ENCODE measurements around the gene SLC2A9.

Gene SLC2A9

GRCh38 chr4:10020871-10021652 lies at the start of gene SLC2A9:
TSS of gene SLC2A9 (minus strand) at chr4:10021497. CDS start at chr4:10021429, 68 bp downstream.
- DNase-seq = no peak

DNA sequence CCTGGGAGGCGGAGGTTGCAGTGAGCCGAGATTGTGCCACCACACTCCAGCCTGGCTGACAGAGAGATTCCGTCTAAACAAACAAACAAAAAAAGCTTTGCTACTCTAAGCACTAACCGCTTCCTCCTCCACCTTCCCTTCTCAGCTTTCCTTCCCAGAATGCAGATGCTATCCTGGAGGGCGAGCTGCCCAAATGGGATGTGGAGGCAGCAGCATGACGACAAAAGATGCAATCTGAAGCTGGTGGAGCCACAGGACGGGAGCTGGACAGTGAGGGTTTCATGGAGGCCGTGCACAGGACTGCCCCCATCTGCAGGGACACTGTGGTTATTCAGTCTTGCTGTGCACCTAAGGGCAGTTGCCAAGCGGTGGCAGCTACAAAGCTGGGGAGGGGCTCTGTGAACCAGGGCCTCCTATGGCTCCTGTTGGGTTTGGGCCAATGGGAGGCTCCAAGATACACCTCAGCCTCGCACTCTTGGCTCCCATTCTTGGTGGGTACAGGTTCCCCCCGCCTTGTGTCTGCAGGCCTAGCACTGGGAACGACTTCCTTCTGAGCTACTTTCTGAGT lies 47.9 kb upstream of the SLC2A9 start:
- DNase-seq = peak; percentile 29

DNA sequence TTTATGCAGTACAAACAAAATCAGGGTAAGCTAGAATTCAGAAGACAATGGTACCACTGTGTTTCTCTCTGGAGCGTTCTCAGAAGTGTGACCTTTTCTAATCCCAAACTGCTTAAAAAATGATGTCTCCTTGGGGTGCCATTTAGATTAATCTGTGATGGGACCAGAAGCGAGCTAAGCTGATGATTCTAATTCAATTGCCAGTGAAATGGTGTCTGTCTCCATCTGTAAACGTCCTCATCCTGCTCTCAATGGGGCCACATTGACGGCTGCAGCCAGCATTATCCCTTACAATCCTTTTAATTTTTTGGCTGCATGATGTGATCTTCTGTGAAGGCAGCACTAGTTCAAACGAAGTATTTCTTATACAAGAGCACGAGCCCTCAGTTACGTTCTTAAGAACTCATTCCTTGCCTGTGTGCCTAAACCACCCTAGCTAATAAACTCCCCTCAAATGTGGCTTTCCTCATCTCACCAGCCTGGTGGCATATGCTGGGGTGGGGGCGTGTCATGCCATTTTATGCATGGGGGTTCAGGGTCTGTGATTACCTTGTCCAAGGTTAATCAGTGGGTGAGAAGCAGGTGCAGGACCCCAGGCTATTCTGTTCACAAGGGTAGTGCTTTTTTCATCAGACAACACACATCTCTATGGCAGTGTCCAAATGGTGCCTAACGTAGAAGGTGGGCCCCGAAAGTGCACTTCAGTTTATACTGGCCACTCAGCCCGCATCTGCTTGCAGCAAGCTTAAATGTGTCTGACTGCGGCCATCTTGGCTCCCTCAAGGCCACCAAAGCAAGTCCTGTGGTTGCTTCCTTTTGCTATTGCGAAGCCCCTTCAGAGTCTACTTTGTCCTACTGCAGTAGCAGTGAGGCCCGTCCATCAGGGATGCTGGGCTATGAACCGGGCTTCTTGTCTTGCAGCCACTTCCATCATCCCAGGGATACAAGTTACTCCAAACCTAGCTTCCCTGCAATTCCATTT lies 45.7 kb upstream of the SLC2A9 start:
- no peak for DNase-seq

GRCh38 chr4:10066206-10066605 lies 44.9 kb upstream of the SLC2A9 start:
- DNase-seq = no peak

DNA sequence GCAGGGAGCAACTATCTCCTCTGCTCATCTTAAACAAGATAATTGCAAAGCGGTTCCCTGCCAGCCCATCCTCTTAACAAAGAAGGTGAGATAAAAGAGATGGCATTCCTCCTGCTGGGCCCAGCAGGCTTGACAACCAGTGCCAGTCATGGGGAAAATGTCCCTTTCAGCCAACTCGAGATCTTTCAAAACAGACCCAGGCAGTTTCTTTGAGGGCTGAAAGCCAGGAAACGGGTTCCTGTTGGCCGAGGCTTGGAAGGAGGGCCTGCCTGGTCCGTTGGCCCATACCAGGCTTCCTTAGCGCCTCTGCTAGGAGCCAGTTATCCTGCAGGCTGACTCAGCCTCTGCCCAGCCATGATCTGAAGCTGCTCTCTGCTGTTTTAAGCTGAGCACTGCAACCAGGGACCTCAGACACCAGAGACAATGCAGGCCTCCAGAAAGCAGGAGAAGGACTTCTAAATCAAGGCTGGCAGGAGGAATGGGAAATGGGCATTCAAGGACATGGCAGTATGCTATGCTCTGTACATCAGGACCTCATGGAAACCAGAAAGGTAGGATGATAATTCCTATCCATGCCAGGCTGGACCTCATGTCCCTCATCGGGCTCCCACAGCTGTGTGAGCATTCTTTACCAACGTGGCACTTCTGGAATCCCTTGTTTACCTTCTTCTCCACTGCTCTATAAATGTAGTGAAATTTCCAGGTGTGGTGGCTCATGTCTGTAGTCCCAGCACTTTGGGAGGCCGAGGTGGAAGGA lies 42.4 kb upstream of the SLC2A9 start:
- peak; percentile 96 for DNase-seq

DNA sequence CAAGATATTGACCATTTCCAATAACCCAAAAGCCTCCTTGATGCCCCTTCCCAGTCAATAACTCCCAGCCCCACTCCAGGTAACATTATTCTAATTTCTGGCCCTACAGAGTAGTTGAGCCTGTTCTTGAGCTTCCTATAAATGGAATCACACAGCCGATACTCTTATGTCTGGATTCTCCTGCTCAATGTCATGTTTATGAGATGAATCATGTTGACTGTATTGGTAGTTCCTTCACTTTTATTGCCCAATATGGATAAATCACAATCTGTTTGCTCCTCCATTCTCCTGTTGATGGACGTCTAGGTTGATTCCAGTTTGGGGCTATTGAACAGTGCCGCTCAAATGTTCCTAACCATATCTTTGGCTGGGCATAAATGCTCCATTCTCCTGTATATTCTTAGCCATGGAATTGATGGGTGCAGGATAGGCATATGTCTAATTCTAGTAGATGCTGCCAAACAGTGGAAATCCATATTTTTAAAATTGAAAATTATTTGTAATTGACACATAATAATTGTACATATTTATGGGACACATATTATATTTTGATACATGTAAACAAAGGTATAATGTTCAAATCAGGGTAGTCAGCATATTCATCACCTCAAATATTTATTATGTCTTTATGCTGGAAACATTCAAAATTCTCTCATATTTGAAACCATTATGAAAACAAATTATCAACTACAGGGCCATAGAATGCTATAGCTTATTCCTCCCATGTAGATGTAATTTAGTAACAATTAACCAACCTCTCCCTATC lies 40.5 kb upstream of the SLC2A9 start:
- no peak for DNase-seq

- no peak for DNase-seq
These were observed 37.1 kb upstream of the SLC2A9 start for GRCh38 chr4:10058371-10058770.

DNA sequence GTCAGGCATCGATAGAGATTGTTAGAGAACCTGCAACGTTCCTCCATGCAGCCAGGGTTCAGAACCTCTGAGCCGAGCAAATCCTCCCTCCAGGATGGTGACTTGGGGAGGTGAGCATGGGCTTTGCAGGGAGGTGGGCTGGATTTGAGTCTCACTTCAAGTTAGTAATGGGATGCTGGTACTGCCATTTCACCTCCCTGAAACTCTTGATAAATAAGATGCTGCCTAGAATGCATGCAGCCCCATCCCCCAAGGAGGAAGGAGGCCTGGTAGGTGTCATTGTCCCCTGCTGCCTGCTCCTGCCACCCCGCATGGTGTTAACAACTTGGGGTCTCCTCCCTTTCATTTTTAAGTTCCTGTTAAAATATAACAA lies 35.7 kb upstream of the SLC2A9 start:
- DNase-seq = no peak

DNA sequence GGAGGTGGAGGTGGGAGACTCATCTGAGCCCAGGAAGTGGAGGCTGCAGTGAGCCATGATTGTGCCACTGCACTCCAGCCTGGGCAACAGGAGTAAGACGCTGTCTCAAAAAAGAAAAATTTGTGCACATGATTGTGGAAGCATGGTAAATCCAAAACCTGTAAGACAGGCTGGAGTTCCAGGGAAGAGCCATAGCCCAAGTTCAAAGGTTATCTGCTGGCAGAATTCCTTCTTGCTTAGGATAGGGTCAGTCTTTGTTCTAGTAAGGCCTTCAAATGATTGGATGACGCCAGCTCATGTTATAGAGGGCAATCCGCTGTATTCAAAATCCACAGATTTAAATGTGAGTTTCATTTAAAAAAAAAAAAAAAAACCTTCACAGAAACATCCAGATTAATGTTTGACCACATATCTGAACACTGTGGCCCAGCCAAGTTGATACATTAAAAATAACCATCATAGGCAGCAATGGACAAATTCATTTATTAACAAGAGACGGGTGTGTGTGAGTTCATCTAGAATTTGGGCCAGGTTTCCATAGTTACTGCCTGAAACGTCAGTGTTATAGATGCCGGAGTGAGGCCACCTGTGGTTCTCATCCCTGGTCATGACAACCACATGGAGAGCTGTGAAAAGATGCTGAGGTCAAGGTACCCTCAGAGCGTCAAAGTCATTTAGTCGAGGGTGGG lies 35.2 kb upstream of the SLC2A9 start:
- peak; percentile 9 for DNase-seq

- DNase-seq = no peak
These were observed 34.6 kb upstream of the SLC2A9 start for GRCh38 chr4:10055871-10056270.

- DNase-seq = no peak
These were observed 33.3 kb upstream of the SLC2A9 start for GRCh38 chr4:10054571-10055041.

- no peak for DNase-seq
These were observed 32.5 kb upstream of the SLC2A9 start for GRCh38 chr4:10053635-10054453.

GRCh38 chr4:10051517-10052135 lies 30.3 kb upstream of the SLC2A9 start:
- no peak for DNase-seq

GRCh38 chr4:10050721-10051120 lies 29.4 kb upstream of the SLC2A9 start:
- DNase-seq = no peak

GRCh38 chr4:10050261-10050661 lies 29.0 kb upstream of the SLC2A9 start:
- no peak for DNase-seq

GRCh38 chr4:10048941-10049697 lies 27.8 kb upstream of the SLC2A9 start:
- no peak for DNase-seq

DNA sequence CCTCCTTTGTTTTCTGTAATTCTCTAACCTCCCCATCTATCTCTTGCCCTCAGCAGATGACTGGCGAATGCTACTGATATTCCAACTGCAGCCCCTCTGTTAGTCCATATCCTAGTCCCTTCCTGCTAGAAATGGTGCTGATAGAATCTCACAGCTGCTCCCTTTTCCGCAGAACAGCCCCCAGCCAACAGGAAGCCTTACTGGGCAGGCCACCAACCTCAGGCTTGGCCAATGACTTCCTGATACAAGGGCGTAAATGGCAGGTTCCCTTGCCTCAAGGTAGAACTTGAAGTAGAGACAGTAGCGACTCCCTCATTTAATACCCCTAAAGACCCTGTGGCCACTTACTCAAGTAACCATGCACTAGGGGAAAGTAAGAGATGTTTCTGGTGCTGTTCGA lies 26.7 kb upstream of the SLC2A9 start:
- DNase-seq = no peak

DNA sequence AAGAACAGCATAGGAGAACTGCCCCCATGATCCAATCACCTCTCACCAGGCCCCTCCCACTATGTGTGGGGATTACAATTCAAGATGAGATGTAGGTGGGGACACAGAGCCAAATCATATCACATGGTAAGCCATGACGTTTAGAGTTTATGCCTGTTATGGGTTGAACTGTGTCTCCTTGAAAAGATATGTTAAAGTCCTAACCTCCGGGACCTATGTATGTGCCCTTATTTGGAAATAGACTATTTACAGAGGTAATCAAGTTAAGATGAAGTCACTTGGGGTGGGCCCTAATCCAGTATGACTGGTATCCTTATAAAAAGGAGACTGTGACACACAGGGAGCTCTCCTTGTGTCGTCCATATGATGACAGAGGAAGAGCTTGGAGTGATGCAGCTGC lies 25.2 kb upstream of the SLC2A9 start:
- DNase-seq = no peak

- DNase-seq = no peak
These were observed 24.2 kb upstream of the SLC2A9 start for GRCh38 chr4:10045481-10045880.

Measured in COR-L47 (cell line).